DND-41 (cell line): Measurements from ENCODE around the gene RAB3C.

Source experiments
- EZH2 ChIP-seq: IDR thresholded peaks from 3 replicates; pipeline ENCODE4 v1.6.1; 2012; ENCODE audit warnings: borderline replicate concordance, low read depth, mild to moderate bottlenecking, moderate library complexity, low read length, inconsistent platforms; ENCODE audit not compliant: severe bottlenecking
- TF ChIP-seq, protein P1 (sequence below): IDR thresholded peaks from 2 replicates; pipeline ENCODE4 v1.5.1; 2012; ENCODE audit warnings: borderline replicate concordance, low read length, moderate library complexity, mild to moderate bottlenecking; ENCODE audit not compliant: poor library complexity, severe bottlenecking; ENCODE audit errors: extremely low read depth

DNA sequence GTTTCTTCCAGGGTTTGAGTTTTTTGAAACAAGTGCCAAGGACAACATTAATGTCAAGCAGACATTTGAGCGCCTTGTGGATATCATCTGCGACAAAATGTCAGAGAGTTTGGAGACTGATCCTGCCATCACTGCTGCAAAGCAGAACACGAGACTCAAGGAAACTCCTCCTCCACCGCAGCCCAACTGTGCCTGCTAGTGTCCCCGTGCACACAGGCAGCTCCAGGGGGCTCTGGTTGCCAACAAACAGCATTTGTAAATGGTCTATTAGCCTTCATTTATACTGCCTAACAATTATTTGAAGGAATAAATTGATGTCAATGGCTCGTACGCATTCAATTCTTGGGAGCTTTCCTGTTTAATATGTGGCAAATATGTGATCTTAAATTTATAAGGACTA lies 268.3 kb downstream of the RAB3C start:
- TF ChIP-seq, protein P1, sequence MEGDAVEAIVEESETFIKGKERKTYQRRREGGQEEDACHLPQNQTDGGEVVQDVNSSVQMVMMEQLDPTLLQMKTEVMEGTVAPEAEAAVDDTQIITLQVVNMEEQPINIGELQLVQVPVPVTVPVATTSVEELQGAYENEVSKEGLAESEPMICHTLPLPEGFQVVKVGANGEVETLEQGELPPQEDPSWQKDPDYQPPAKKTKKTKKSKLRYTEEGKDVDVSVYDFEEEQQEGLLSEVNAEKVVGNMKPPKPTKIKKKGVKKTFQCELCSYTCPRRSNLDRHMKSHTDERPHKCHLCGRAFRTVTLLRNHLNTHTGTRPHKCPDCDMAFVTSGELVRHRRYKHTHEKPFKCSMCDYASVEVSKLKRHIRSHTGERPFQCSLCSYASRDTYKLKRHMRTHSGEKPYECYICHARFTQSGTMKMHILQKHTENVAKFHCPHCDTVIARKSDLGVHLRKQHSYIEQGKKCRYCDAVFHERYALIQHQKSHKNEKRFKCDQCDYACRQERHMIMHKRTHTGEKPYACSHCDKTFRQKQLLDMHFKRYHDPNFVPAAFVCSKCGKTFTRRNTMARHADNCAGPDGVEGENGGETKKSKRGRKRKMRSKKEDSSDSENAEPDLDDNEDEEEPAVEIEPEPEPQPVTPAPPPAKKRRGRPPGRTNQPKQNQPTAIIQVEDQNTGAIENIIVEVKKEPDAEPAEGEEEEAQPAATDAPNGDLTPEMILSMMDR: no peak
- no peak for TF ChIP-seq EZH2
